Right lobe of liver (tissue), 6 donors: ENCODE data around the gene ADPRH. TPM values are rescaled to one million over a fixed set of nuclear protein-coding genes. Genes with fewer than 3 reads are reported as not detected.
A peak's percentile ranks its signal among the peaks of the same experiment; 100 is the strongest.

ENCODE experiments used
- ATAC-seq, 4 donors: fragments of 200-7000 bp; cut with Tn5 transposase; one replicate each; pipeline ENCODE4 v1.9.1; 2020; ENCODE audit warnings: mild to moderate bottlenecking in 4 of 4, moderate library complexity in 4 of 4
- DNase-seq, 3 donors: peaks; one replicate each; pipeline ENCODE4 v3.0.0-alpha.2; 2020
- H3K27ac ChIP-seq, 3 donors: fragments of 200-600 bp; one replicate each; pipeline ENCODE4 v1.8.0; 2022
- H3K27me3 ChIP-seq, 2 donors: fragments of 200-600 bp; one replicate each; pipeline ENCODE4 v1.8.0; 2022
- H3K36me3 ChIP-seq, 4 donors: fragments of 200-600 bp; sonication (generic) in 1 of 4; one replicate each; pipeline versions ENCODE4 v1.5.1 to v1.8.0; 2017 to 2022; ENCODE audit warnings: control low read depth in 1 of 4
- H3K4me1 ChIP-seq, 4 donors: fragments of 200-600 bp; sonication (generic) in 1 of 4; one replicate each; pipeline versions ENCODE4 v1.5.1 to v1.8.0; 2017 to 2022; ENCODE audit warnings: control low read depth in 1 of 4
- H3K4me3 ChIP-seq, 3 donors: fragments of 200-600 bp; one replicate each; pipeline ENCODE4 v1.8.0; 2022
- H3K9me3 ChIP-seq, 4 donors: fragments of 200-600 bp; sonication (generic) in 1 of 4; one replicate each; pipeline versions ENCODE4 v1.5.1 to v1.8.0; 2017 to 2022; ENCODE audit warnings: control low read depth in 1 of 4
- CTCF ChIP-seq, 4 donors: fragments of 200-600 bp in 3 of 4; fragments of 450-650 bp in 1 of 4; IDR thresholded peaks; one replicate each; pipeline versions ENCODE4 v1.5.1 to v1.8.0; 2016 to 2022; ENCODE audit warnings: antibody characterized with exemption in 4 of 4, mild to moderate bottlenecking in 2 of 4
- POLR2A ChIP-seq: fragments of 450-650 bp; IDR thresholded peaks from one replicate; pipeline ENCODE4 v1.6.1; 2017; ENCODE audit warnings: antibody characterized with exemption, mild to moderate bottlenecking
- WGBS: methylation state at CpG from one replicate; pipeline ENCODE4 v1.1.6; 2018; ENCODE audit warnings: low coverage, low lambda C conversion rate; ENCODE audit not compliant: insufficient coverage; ENCODE audit errors: missing lambda C conversion rate; 5-methylcytosine and 5-hydroxymethylcytosine counted together
- intact Hi-C, 2 donors: fragments of 100-400 bp; cut with DNase I; formaldehyde crosslinking; loops; one replicate each; pipeline versions ENCODE4 v1.11.2 to v1.14.1; 2022
- total RNA-seq, 6 experiments: library from RNA; depleted of rRNA in 2 of 6; stranded (reverse); fragments of >200 nt in 2 of 6; fragmentation: NEBNext Ultra II Directional in 3 of 6; extraction: Animal tissue kit (Norgen Biotek cat#: 25700) in 3 of 6; gene quantifications; one replicate each; pipeline versions ENCODE4 v1.1.0 to v1.2.4, GENCODE V29; 2016 to 2023
- donor health status: DM: no; HTN: yes; CAD: no.
- donor health status: DM: no; HTN: no; CAD: no.
- donor health status: DM: no; HTN: no; CAD: no.
- donor health status: DM: no; HTN: yes; CAD: no.
- donor health status: DM: no; HTN: yes; CAD: no.

Gene ADPRH
- total RNA-seq, 6 experiments from 2014 or later: 2.5 to 3.8 (median 2.8) TPM

- WGBS: 95% methylated on average over 7 of the region's 7 CpGs
- TF ChIP-seq POLR2A (no peak), CTCF (IDR thresholded peaks at IDR 0.05) (no peak)
- no peak for DNase-seq
These were observed 36.1 kb upstream of the ADPRH start for GRCh38 chr3:119543147-119543546.

GRCh38 chr3:119547227-119547626 is 32.1 kb upstream of the ADPRH start:
- no peak for TF ChIP-seq CTCF (IDR thresholded peaks at IDR 0.05)
- TF ChIP-seq POLR2A: no peak
- H3K36me3 ChIP-seq: no peaks in the 10 kb centered on the region
- no peaks in the 10 kb centered on the region for H3K27me3 ChIP-seq
- H3K4me1 ChIP-seq: no peaks in the 10 kb centered on the region
- ATAC-seq: no peak
- H3K27ac ChIP-seq: no peak overlapping the region
- intact Hi-C loops: no loop called here
- H3K9me3 ChIP-seq: no peaks in the 10 kb centered on the region
- no peak for DNase-seq
- WGBS: 60% methylated on average over 1 of the region's 1 CpG
- H3K4me3 ChIP-seq: no peak overlapping the region

More at GRCh38 chr3:119543147-119543546, 36.1 kb upstream of the ADPRH start:
- no peak for ATAC-seq
- H3K9me3 ChIP-seq: no peaks in the 10 kb centered on the region
- H3K27ac ChIP-seq: no peak overlapping the region
- H3K27me3 ChIP-seq: no peaks in the 10 kb centered on the region
- intact Hi-C loops: no loop called here
- no peaks in the 10 kb centered on the region for H3K36me3 ChIP-seq
- no peaks in the 10 kb centered on the region for H3K4me1 ChIP-seq
- no peak overlapping the region for H3K4me3 ChIP-seq

GRCh38 chr3:119548341-119548740 is 31.0 kb upstream of the ADPRH start:
- intact Hi-C loops: no loop called here
- 44% methylated on average over 1 of the region's 3 CpGs for WGBS

DNA sequence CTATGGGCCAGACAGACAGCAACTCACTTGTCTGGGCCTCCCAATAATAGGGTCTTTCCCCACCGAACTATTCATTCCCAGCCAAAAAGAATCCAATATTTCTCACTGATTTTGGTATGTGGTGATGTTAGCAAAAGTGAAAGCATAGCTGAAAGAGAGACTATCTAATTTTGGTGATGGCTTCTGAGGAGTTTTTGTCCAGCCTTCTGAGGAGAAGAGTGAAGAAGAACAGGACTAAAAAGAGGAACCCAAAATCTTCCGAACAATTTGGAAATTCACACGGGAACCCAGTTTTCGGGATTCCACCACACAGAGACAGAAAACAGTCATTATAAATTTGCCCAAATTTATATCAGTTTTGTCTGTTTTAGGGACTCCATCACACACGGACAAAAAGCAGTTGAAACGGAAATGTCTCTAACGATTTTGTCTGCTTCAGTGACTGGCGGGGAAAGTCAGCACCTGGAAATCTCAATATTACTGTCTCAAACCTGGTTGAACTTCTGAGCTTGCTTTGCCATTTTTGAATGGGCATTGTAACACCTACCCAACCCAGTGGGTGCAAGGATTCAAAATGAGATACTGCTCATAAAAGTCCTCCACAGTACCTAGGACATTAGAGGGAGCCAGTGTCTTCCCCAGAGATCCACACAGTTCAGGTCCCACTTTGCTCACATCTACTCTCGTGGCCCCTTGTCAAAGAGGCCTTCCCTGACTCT is 28.9 kb upstream of the ADPRH start:
- DNase-seq: no peak
- TF ChIP-seq POLR2A (no peak), CTCF (IDR thresholded peaks at IDR 0.05) (no peak)
- Histone ChIP-seq H3K4me1 (no peaks in the 10 kb centered on the region), H3K36me3 (no peaks in the 10 kb centered on the region), H3K27me3 (no peaks in the 10 kb centered on the region), H3K4me3 (no peak overlapping the region), H3K9me3 (no peaks in the 10 kb centered on the region), H3K27ac (no peak overlapping the region)
- no peak for ATAC-seq
- intact Hi-C loops: no loop called here
- 90% methylated on average over 6 of the region's 9 CpGs for WGBS

More at GRCh38 chr3:119548341-119548740, 31.0 kb upstream of the ADPRH start:
- no peaks in the 10 kb centered on the region for H3K27me3 ChIP-seq
- ATAC-seq (peak in 1 of 4 donors; percentile 32), DNase-seq (no peak)
- H3K4me1 ChIP-seq: no peaks in the 10 kb centered on the region
- H3K4me3 ChIP-seq: no peak overlapping the region
- no peak for TF ChIP-seq CTCF (IDR thresholded peaks at IDR 0.05)
- no peak for TF ChIP-seq POLR2A
- no peaks in the 10 kb centered on the region for H3K36me3 ChIP-seq
- no peaks in the 10 kb centered on the region for H3K9me3 ChIP-seq
- H3K27ac ChIP-seq: no peak overlapping the region
